Retinal pigment epithelial cell (primary cell): ENCODE data around the gene TOMM70.

ENCODE experiments used
- DNase-seq: peaks from one replicate; pipeline ENCODE4 v3.0.0-alpha.2; 2010; ENCODE audit warnings: low read depth
- H3K4me3 ChIP-seq: 2 replicates; pipeline ENCODE4 v1.5.1; 2011; ENCODE audit warnings: mild to moderate bottlenecking, low read length, control low read depth, moderate library complexity
- CTCF ChIP-seq: conservative IDR thresholded peaks from 2 replicates; pipeline ENCODE4 v1.5.1; 2011; ENCODE audit warnings: low read depth, low read length, control low read depth, inconsistent platforms

Gene TOMM70

GRCh38 chr3:100402891-100403290 is 2.0 kb upstream of the TOMM70 start:
- peak overlapping the region; percentile 91 for H3K4me3 ChIP-seq
- no peak for TF ChIP-seq CTCF
- no peak for DNase-seq

- TF ChIP-seq CTCF, result no peak
- peak; percentile 55 for DNase-seq
- peak overlapping the region; percentile 91 for H3K4me3 ChIP-seq
Observed at GRCh38 chr3:100402256-100402655, 1.4 kb upstream of the TOMM70 start.

- DNase-seq, result no peak
- H3K4me3 ChIP-seq, result peak overlapping the region; percentile 91
- no peak for TF ChIP-seq CTCF
Observed at GRCh38 chr3:100401674-100402041, 769 bp upstream of the TOMM70 start.

GRCh38 chr3:100400419-100400779 is 490 bp downstream of the TOMM70 start:
- no peak for TF ChIP-seq CTCF
- no peak for DNase-seq
- peak overlapping the region; percentile 91 for H3K4me3 ChIP-seq

GRCh38 chr3:100399341-100400071 is 1.4 kb downstream of the TOMM70 start:
- peak overlapping the region; percentile 91 for H3K4me3 ChIP-seq
- DNase-seq, result no peak
- no peak for TF ChIP-seq CTCF

- H3K4me3 ChIP-seq, result no peak overlapping the region
- no peak for DNase-seq
- no peak for TF ChIP-seq CTCF
Observed at GRCh38 chr3:100396967-100397366, 3.9 kb downstream of the TOMM70 start.

- DNase-seq, result no peak
- H3K4me3 ChIP-seq, result no peak overlapping the region
- no peak for TF ChIP-seq CTCF
Observed at GRCh38 chr3:100395679-100396431, 5.0 kb downstream of the TOMM70 start.
